Fibroblast of lung (primary cell): ENCODE measurements around the gene CISD3. TPM values are rescaled to one million over a fixed set of nuclear protein-coding genes. Genes with fewer than 3 reads are reported as not detected.

ENCODE experiments used
- DNase-seq, 2 donors: peaks; one replicate each; pipeline versions ENCODE4 v3.0.0 to v3.0.0-alpha.2; 2010; ENCODE audit warnings: low read depth in 2 of 2
- H2AFZ ChIP-seq: 2 replicates; pipeline ENCODE4 v1.5.1; 2012; ENCODE audit warnings: low read length, control low read depth, inconsistent platforms
- H3K27ac ChIP-seq: 2 replicates; pipeline ENCODE4 v1.5.1; 2011; ENCODE audit warnings: low read length, control low read depth; ENCODE audit not compliant: insufficient read depth
- H3K27me3 ChIP-seq: 2 replicates; pipeline ENCODE4 v1.5.1; 2011; ENCODE audit warnings: mild to moderate bottlenecking, low read length; ENCODE audit not compliant: control insufficient read depth, insufficient read depth
- H3K36me3 ChIP-seq: 2 replicates; pipeline ENCODE4 v1.5.1; 2011; ENCODE audit warnings: low read length; ENCODE audit not compliant: control insufficient read depth, insufficient read depth
- H3K4me1 ChIP-seq: 2 replicates; pipeline ENCODE4 v1.5.1; 2011; ENCODE audit warnings: low read length; ENCODE audit not compliant: control insufficient read depth, insufficient read depth; ENCODE audit errors: extremely low read depth
- H3K4me2 ChIP-seq: 2 replicates; pipeline ENCODE4 v1.5.1; 2011; ENCODE audit warnings: low read length, control low read depth; ENCODE audit not compliant: insufficient read depth; ENCODE audit errors: extremely low read depth
- H3K4me3 ChIP-seq, 4 experiments: fragments of 200-600 bp in 1 of 4; sonication (generic) in 1 of 4; replicated peaks in 1 of 4; 2 replicates each; pipeline ENCODE4 v1.5.1; 2011 to 2016; ENCODE audit warnings: low read length in 4 of 4, low read depth in 3 of 4, mild to moderate bottlenecking in 3 of 4, control low read depth in 2 of 4, inconsistent platforms in 1 of 4, mixed read lengths in 1 of 4; ENCODE audit not compliant: insufficient read depth in 1 of 4; ENCODE audit errors: control extremely low read depth in 1 of 4
- H3K79me2 ChIP-seq: 2 replicates; pipeline ENCODE4 v1.5.1; 2012; ENCODE audit warnings: mild to moderate bottlenecking, low read length, inconsistent platforms; ENCODE audit not compliant: control insufficient read depth, insufficient read depth
- H3K9ac ChIP-seq: 2 replicates; pipeline ENCODE4 v1.5.1; 2011; ENCODE audit warnings: mild to moderate bottlenecking, low read length, control low read depth; ENCODE audit not compliant: insufficient read depth
- H3K9me3 ChIP-seq: 2 replicates; pipeline ENCODE4 v1.5.1; 2012; ENCODE audit warnings: low read depth, low read length; ENCODE audit not compliant: control insufficient read depth, insufficient read depth
- H4K20me1 ChIP-seq: 2 replicates; pipeline ENCODE4 v1.5.1; 2011; ENCODE audit warnings: low read length; ENCODE audit not compliant: control insufficient read depth, insufficient read depth; ENCODE audit errors: extremely low read depth
- EZH2 ChIP-seq: IDR thresholded peaks from 2 replicates; pipeline ENCODE4 v1.5.1; 2012; ENCODE audit warnings: low read length, control low read depth, mild to moderate bottlenecking; ENCODE audit errors: missing control alignments
- polyA plus RNA-seq, 2 donors: library from polyadenylated mRNA; depleted of rRNA in 1 of 2; stranded (reverse) in 1 of 2; unstranded in 1 of 2; fragments of >200 nt; gene quantifications; 2 replicates each; pipeline ENCODE4 v1.2.1, GENCODE V29; 2011 to 2012; ENCODE audit warnings: missing spikeins in 1 of 2
- total RNA-seq: library from RNA; depleted of rRNA; stranded (reverse); fragments of >200 nt; gene quantifications from 2 replicates; pipeline ENCODE4 v1.2.1, GENCODE V29; 2014
- TF ChIP-seq, protein P1 (sequence below), 2 donors: IDR thresholded peaks in 1 of 2; conservative IDR thresholded peaks in 1 of 2; 1 replicate in 1 of 2; 2 replicates in 1 of 2; pipeline ENCODE4 v1.5.1; 2011 to 2012; ENCODE audit warnings: low read length in 2 of 2, control low read depth in 1 of 2, inconsistent platforms in 1 of 2, low read depth in 1 of 2, mild to moderate bottlenecking in 1 of 2

Gene CISD3
- total and polyA plus RNA-seq, 2 donors (not counting 1 experiment from before 2014, with no cell fraction given) = 4.0 to 5.7 TPM

DNA sequence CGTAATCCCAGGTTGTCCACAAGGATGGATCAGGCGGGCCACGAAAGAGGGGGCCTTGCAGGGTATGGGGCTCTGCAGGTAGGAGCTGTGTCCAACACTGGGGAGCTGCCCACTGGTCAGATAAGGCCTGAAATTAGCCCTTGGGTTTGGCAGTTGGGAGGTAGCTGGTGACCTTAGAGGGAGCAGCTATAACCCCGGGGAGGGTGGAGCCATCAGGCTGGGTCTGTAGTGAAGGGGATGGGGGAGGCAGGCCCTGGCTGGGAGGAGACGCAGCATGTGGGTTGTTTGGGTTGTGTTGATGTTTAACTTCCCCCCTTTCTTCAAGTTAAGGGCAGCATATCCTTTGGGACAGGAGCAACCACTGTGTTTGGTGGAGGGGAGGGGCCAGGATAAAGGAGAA is 19.2 kb upstream of the CISD3 start:
- TF ChIP-seq EZH2 = no peak
- TF ChIP-seq, protein P1, sequence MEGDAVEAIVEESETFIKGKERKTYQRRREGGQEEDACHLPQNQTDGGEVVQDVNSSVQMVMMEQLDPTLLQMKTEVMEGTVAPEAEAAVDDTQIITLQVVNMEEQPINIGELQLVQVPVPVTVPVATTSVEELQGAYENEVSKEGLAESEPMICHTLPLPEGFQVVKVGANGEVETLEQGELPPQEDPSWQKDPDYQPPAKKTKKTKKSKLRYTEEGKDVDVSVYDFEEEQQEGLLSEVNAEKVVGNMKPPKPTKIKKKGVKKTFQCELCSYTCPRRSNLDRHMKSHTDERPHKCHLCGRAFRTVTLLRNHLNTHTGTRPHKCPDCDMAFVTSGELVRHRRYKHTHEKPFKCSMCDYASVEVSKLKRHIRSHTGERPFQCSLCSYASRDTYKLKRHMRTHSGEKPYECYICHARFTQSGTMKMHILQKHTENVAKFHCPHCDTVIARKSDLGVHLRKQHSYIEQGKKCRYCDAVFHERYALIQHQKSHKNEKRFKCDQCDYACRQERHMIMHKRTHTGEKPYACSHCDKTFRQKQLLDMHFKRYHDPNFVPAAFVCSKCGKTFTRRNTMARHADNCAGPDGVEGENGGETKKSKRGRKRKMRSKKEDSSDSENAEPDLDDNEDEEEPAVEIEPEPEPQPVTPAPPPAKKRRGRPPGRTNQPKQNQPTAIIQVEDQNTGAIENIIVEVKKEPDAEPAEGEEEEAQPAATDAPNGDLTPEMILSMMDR (conservative IDR thresholded peaks at IDR 0.05 in 1 of 2, IDR thresholded peaks at IDR 0.05 in 1 of 2; ENCODE audit: low read depth in 1 of 2, low read length in 2 of 2) = no peak

DNA sequence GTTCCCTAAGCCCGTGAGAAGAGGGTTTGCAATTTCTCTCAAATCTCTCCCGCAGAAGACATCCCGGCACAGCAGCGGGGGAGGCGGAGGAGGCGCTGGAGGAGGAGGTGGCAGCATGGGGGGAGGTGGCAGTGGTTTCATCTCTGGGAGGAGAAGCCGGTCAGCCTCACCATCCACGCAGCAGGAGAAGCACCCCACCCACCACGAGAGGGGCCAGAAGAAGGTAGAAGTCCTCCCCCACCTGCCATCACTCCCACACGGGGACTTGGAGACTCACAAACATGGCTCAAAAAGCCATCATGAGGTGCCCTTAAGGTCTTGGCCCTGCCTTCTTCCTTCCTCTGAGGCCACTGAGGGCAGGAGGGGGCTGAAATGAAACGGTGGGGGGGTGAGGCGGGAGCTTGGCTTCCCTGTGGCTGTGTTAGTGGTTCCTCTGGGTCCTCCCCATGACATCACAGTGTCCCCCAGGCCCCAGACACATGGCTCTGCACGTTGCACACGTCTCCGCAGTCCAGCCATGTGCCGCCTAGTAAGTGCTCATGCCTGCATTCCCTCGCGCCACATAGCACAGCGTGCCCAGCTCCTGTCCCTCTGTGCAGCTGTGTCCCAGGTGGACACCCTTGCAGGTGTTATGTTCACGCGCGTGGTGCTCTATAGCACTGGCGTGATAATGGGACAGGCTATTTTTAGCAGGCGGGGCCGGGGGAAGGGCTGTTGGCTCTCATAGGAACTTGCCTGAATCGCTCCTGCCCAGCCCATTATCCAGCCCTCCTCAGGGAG is 18.2 kb upstream of the CISD3 start:
- H3K79me2 ChIP-seq = no peaks in the 10 kb centered on the region
- no peaks in the 10 kb centered on the region for H3K27me3 ChIP-seq
- H2AFZ ChIP-seq = no peak overlapping the region
- H4K20me1 ChIP-seq = no peaks in the 10 kb centered on the region
- no peak overlapping the region for H3K4me3 ChIP-seq
- no peaks in the 10 kb centered on the region for H3K9me3 ChIP-seq
- DNase-seq = no peak
- no peak overlapping the region for H3K4me2 ChIP-seq
- H3K4me1 ChIP-seq = no peaks in the 10 kb centered on the region
- H3K36me3 ChIP-seq = peaks cover 10% of the 10 kb centered on the region
- H3K9ac ChIP-seq = no peak overlapping the region
- no peak for TF ChIP-seq EZH2
- TF ChIP-seq, protein P1 (conservative IDR thresholded peaks at IDR 0.05 in 1 of 2, IDR thresholded peaks at IDR 0.05 in 1 of 2; ENCODE audit: low read depth in 1 of 2, low read length in 2 of 2) = no peak
- no peak overlapping the region for H3K27ac ChIP-seq

More for the DNA sequence above, 19.2 kb upstream of the CISD3 start:
- no peak for DNase-seq
- Histone ChIP-seq H3K27me3 (no peaks in the 10 kb centered on the region), H3K9ac (no peak overlapping the region), H3K27ac (no peak overlapping the region), H3K4me2 (no peak overlapping the region), H3K4me3 (no peak overlapping the region), H2AFZ (no peak overlapping the region), H3K79me2 (peaks cover 2% of the 10 kb centered on the region), H3K4me1 (peaks cover 3% of the 10 kb centered on the region), H3K36me3 (peaks cover 10% of the 10 kb centered on the region), H4K20me1 (no peaks in the 10 kb centered on the region), H3K9me3 (no peaks in the 10 kb centered on the region)

DNA sequence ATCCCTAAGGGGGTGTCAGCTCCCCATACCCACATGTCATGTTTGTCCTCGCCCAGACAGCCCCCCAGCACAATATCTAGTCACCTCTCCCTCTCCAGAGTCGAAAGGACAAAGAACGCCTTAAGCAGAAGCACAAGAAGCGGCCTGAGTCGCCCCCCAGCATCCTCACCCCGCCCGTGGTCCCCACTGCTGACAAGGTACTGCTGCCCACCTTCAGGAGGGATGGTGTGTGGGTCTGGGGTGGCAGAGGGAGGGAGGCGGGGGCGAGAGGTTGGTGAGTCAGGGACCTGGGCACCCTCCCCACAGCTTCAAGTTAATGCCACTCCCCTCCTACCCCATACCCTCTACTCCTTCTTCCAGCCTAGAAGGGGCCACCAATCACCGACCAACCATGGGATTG is 17.5 kb upstream of the CISD3 start:
- no peak for DNase-seq
- Histone ChIP-seq H3K4me2 (no peak overlapping the region), H3K27ac (no peak overlapping the region), H3K36me3 (peaks cover 10% of the 10 kb centered on the region), H3K4me3 (no peak overlapping the region), H3K9ac (no peak overlapping the region), H3K4me1 (no peaks in the 10 kb centered on the region), H2AFZ (no peak overlapping the region), H4K20me1 (no peaks in the 10 kb centered on the region), H3K9me3 (no peaks in the 10 kb centered on the region), H3K27me3 (no peaks in the 10 kb centered on the region), H3K79me2 (no peaks in the 10 kb centered on the region)
- no peak for TF ChIP-seq EZH2
- TF ChIP-seq, protein P1 (conservative IDR thresholded peaks at IDR 0.05 in 1 of 2, IDR thresholded peaks at IDR 0.05 in 1 of 2; ENCODE audit: low read depth in 1 of 2, low read length in 2 of 2) = no peak
